Kidney (tissue), 14 donors: Measurements from ENCODE around the gene SEM1. TPM values are rescaled to one million over a fixed set of nuclear protein-coding genes. Genes with fewer than 3 reads are reported as not detected.

Source experiments
- DNase-seq, 5 donors: peaks; one replicate each; pipeline ENCODE4 v3.0.0-alpha.2; 2013 to 2020
- FAIRE-seq: peaks from 2 replicates; lab custom pipeline; 2012; peaks lifted over from hg19 to GRCh38; lab: Jason Lieb, UNC
- H3K27ac ChIP-seq, 2 donors: one replicate each; pipeline ENCODE4 v1.7.0; 2013; ENCODE audit warnings: low read depth in 2 of 2, low read length in 2 of 2, inconsistent platforms in 1 of 2
- H3K27me3 ChIP-seq: one replicate; pipeline ENCODE4 v1.7.1; 2013; ENCODE audit warnings: low read length, inconsistent platforms; ENCODE audit not compliant: control insufficient read depth, insufficient read depth
- H3K36me3 ChIP-seq, 3 donors: one replicate each; pipeline versions ENCODE4 v1.7.0 to v1.7.1; 2013; ENCODE audit warnings: low read length in 3 of 3, control low read depth in 1 of 3, inconsistent platforms in 1 of 3; ENCODE audit not compliant: insufficient read depth in 3 of 3, control insufficient read depth in 2 of 3
- H3K4me1 ChIP-seq, 3 donors: one replicate each; pipeline versions ENCODE4 v1.7.0 to v1.7.1; 2013; ENCODE audit warnings: low read length in 3 of 3, inconsistent platforms in 1 of 3, low read depth in 1 of 3; ENCODE audit not compliant: control insufficient read depth in 2 of 3, insufficient read depth in 2 of 3
- H3K4me3 ChIP-seq, 3 donors: one replicate each; pipeline versions ENCODE4 v1.7.0 to v1.8.1; 2013; ENCODE audit warnings: low read length in 3 of 3, control low read depth in 1 of 3, inconsistent platforms in 1 of 3
- H3K9ac ChIP-seq, 3 donors: one replicate each; pipeline versions ENCODE4 v1.7.0 to v1.7.1; 2013; ENCODE audit warnings: low read length in 3 of 3, control low read depth in 1 of 3, inconsistent platforms in 1 of 3
- H3K9me3 ChIP-seq, 3 donors: one replicate each; pipeline versions ENCODE4 v1.7.0 to v1.7.1; 2013; ENCODE audit warnings: low read length in 3 of 3, control low read depth in 1 of 3, inconsistent platforms in 1 of 3; ENCODE audit not compliant: control insufficient read depth in 2 of 3, insufficient read depth in 1 of 3
- CTCF ChIP-seq: IDR thresholded peaks from 3 replicates; pipeline ENCODE4 v1.5.1; 2012; ENCODE audit warnings: mild to moderate bottlenecking, moderate library complexity, borderline replicate concordance; ENCODE audit not compliant: insufficient read depth; ENCODE audit errors: extremely low read depth
- intact Hi-C: fragments of 100-400 bp; cut with DNase I; formaldehyde crosslinking; loops from one replicate; pipeline ENCODE4 v1.11.1; 2022
- polyA plus RNA-seq: library from polyadenylated mRNA; stranded (reverse); fragments of 350-450 nt; fragmentation: Illumina TruSeq; extraction: RNeasy Lipid Tissue Mini Kit (QIAGEN cat#74804); gene quantifications from one replicate; pipeline ENCODE4 v1.2.3, GENCODE V29; 2014; ENCODE audit warnings: low read depth, low replicate concordance; ENCODE audit not compliant: insufficient read depth
- total RNA-seq: library from RNA; stranded (reverse); fragmentation: NEBNext Ultra II Directional; extraction: Animal tissue kit (Norgen Biotek cat#: 25700); gene quantifications from one replicate; pipeline ENCODE4 v1.2.1, GENCODE V29; 2021
- donor health status: control.
- donor health status: control.
- donor health status: control.
- donor health status: control.
- donor health status: control.
- donor health status: DM: yes; HTN: yes; CAD: no.
- donor health status: Normal renal cell carcinoma (clear cell type).

The SEM1 gene
- total and polyA plus RNA-seq, 2 donors from 2014 or later: 45.4 to 252 TPM

- H3K9ac ChIP-seq: no peak overlapping the region
- intact Hi-C loops: no loop called here
- TF ChIP-seq CTCF: no peak
- H3K27me3 ChIP-seq: no peaks in the 10 kb centered on the region
- FAIRE-seq (no peak), DNase-seq (no peak)
- no peaks in the 10 kb centered on the region for H3K4me1 ChIP-seq
- H3K4me3 ChIP-seq: no peak overlapping the region
- H3K36me3 ChIP-seq: no peaks in the 10 kb centered on the region
- no peak overlapping the region for H3K27ac ChIP-seq
- no peaks in the 10 kb centered on the region for H3K9me3 ChIP-seq
Observed at GRCh38 chr7:96679886-96680285, 29.8 kb downstream of the SEM1 start.

GRCh38 chr7:96676919-96677318, 32.7 kb downstream of the SEM1 start:
- DNase-seq (no peak), FAIRE-seq (no peak)
- Histone ChIP-seq H3K27me3 (no peaks in the 10 kb centered on the region), H3K9me3 (no peaks in the 10 kb centered on the region), H3K36me3 (no peaks in the 10 kb centered on the region), H3K9ac (no peak overlapping the region), H3K27ac (no peak overlapping the region), H3K4me1 (no peaks in the 10 kb centered on the region), H3K4me3 (no peak overlapping the region)
- intact Hi-C loops: no loop called here
- TF ChIP-seq CTCF: no peak

GRCh38 chr7:96675548-96675947, 34.1 kb downstream of the SEM1 start:
- H3K9ac ChIP-seq: no peak overlapping the region
- no peak overlapping the region for H3K4me3 ChIP-seq
- no peak for TF ChIP-seq CTCF
- FAIRE-seq (no peak), DNase-seq (no peak)
- H3K27ac ChIP-seq: no peak overlapping the region
- no peaks in the 10 kb centered on the region for H3K9me3 ChIP-seq
- H3K27me3 ChIP-seq: no peaks in the 10 kb centered on the region
- no peaks in the 10 kb centered on the region for H3K4me1 ChIP-seq
- intact Hi-C loops: no loop called here
- H3K36me3 ChIP-seq: no peaks in the 10 kb centered on the region

GRCh38 chr7:96674565-96674964, 35.1 kb downstream of the SEM1 start:
- no peaks in the 10 kb centered on the region for H3K36me3 ChIP-seq
- no peak for TF ChIP-seq CTCF
- no peak overlapping the region for H3K9ac ChIP-seq
- no peaks in the 10 kb centered on the region for H3K9me3 ChIP-seq
- no peak overlapping the region for H3K4me3 ChIP-seq
- no peak for DNase-seq
- no peaks in the 10 kb centered on the region for H3K4me1 ChIP-seq
- H3K27ac ChIP-seq: no peak overlapping the region
- H3K27me3 ChIP-seq: no peaks in the 10 kb centered on the region
- FAIRE-seq: no peak
- intact Hi-C loops: no loop called here
